GM12873 (cell line): ENCODE results near the gene USB1.

Experiments
- TF ChIP-seq, protein P1 (sequence below): IDR thresholded peaks from 2 replicates; pipeline ENCODE4 v1.5.1; 2012; ENCODE audit warnings: low read depth, mild to moderate bottlenecking, moderate library complexity, low read length, control low read depth; ENCODE audit not compliant: insufficient read depth; ENCODE audit errors: missing control alignments

USB1 gene

DNA sequence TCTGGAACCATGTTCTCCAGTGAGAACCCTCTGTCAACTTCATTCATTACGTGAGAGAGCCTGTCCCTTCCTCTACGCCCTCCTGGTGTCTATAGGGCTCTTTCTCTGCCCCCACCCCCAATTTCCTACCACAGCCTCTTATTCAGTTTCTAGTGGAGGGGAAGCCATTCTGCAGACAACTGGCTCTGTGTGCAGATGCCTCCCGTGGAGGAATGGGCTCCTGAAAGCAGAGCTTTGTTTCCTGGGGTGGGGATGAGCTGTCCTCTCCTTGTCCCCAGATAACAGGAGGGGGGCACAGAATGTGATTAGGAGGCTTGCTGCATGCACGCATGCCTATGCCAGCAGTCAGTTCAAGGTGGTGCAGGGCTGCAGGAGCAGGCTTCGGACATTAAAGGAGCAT is 55.9 kb downstream of the USB1 start:
- TF ChIP-seq, protein P1, sequence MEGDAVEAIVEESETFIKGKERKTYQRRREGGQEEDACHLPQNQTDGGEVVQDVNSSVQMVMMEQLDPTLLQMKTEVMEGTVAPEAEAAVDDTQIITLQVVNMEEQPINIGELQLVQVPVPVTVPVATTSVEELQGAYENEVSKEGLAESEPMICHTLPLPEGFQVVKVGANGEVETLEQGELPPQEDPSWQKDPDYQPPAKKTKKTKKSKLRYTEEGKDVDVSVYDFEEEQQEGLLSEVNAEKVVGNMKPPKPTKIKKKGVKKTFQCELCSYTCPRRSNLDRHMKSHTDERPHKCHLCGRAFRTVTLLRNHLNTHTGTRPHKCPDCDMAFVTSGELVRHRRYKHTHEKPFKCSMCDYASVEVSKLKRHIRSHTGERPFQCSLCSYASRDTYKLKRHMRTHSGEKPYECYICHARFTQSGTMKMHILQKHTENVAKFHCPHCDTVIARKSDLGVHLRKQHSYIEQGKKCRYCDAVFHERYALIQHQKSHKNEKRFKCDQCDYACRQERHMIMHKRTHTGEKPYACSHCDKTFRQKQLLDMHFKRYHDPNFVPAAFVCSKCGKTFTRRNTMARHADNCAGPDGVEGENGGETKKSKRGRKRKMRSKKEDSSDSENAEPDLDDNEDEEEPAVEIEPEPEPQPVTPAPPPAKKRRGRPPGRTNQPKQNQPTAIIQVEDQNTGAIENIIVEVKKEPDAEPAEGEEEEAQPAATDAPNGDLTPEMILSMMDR = no peak

DNA sequence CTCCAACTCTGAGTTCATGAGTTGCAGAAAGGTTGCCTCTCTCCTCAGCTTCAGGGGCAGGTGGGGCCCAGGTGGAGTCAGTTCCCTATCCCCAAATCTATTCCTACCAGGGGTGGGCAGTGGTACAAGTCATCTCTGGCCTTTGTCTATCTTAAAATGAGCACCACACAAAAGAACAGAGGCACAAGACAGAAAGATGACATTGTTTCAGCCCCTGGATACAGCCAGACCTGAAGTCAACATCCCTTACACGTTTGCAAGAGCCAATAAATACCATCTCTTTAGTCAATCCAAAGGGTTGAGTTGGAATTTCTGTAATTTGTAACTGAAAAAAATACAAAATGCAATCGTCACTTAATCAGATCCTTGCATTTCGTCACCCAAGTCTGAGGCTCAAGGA is 56.6 kb downstream of the USB1 start:
- TF ChIP-seq, protein P1 = no peak

DNA sequence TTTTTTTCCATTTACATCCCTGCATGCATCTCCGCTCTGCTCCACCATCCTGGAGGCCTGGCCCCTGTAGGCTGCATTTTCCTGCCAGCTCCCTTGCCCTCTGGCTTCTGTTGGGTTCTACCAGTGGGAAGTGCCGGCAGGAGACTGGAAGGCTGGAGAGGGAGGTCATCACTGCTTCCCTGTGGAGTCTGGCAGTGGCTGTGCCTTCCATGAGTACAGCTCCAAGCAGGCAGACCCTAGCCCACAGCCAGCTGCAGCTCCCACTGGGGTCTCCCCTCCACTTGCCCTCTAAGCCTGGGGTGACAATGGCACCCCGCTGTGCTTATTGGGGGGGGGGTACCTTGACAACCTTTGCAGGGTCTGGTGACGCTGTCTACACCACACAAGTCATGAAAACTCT is 61.6 kb downstream of the USB1 start:
- TF ChIP-seq, protein P1 = no peak

DNA sequence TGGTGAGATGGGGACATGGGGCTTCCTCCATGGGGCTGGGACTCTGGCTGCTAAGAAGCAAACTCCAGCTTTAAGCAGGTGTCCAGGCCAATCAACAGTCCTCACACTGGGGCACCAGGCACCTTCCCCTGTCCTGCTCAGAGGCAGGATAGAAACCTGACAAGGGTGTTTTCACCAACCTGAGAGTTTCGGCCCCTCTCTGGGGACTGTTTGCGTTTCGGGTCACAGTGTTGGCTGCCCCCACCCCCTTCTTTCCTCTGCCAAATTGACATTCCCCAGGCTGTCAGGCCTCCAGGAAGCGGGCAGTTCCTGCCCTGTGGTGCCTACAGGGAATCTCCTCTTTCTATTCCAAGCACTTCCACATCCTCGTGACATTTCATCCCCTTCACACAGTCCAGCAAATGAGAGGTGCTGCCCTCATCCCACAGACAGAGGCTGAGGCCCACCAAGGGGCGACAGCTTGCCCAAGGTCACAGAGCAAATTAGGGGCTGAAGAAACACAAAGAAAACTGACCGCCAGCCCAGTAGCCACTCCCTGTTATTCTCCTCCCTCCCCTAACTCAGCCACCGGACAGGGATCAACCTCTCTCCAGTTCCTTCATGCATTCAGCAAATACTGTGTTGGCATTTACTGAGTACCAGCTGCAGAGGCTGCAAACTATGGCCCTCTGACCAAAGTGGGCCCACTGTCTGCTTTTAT is 62.3 kb downstream of the USB1 start:
- TF ChIP-seq, protein P1 = no peak

DNA sequence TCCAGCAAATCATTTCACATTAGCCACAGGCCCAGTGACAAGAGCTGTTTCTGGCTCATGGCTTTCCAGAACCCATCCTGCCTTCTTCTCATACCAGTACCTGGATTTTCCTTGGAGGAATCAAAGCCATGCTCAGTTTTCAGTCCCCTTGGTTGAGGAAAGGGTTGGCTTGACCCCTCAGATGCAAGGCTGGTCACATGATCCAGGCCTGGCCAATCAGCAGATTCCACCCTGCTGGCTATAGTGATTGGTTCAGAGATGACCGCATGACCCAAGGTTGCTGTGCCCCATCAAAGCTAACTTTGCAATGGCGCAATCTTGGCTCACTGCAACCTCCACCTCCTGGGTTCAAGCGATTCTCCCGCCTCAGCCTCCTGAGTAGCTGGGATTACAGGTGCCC is 69.4 kb downstream of the USB1 start:
- TF ChIP-seq, protein P1 = no peak
